Measurements from ENCODE around the gene RTP2. TPM values are rescaled to one million over a fixed set of nuclear protein-coding genes. Genes with fewer than 3 reads are reported as not detected.

The RTP2 gene
- total RNA-seq, 1 experiment from 2014 or later: not detected

GRCh38 chr3:187686621-187687273 lies 15.6 kb downstream of the RTP2 start:
- H4K20me1 ChIP-seq (ENCODE audit: low read length): no peaks in the 10 kb centered on the region
- no peak overlapping the region for H2AFZ ChIP-seq (ENCODE audit: low read length)
- H3F3A ChIP-seq (ENCODE audit: low read length, unreplicated experiment): no peaks in the 10 kb centered on the region
- CTCF ChIA-PET: no interaction called here
- intact Hi-C loops (cut with micrococcal nuclease): no loop called here
- H3K36me3 ChIP-seq (ENCODE audit: low read depth, low read length): no peaks in the 10 kb centered on the region
- DNase-seq: no peak
- peaks cover 52% of the 10 kb centered on the region for H3K27me3 ChIP-seq (ENCODE audit: low read length)
- BruUV-seq (replicated peaks): no TSS peak
- no peak overlapping the region for H3K9ac ChIP-seq (ENCODE audit: low read length)
- no peak for ATAC-seq
- H3K4me3 ChIP-seq (ENCODE audit: low read length): no peak overlapping the region
- TF ChIP-seq CTCF (conservative IDR thresholded peaks at IDR 0.05; ENCODE audit: low read depth, low read length): no peak
- no peak for TF ChIP-seq EZH2phosphoT487 (IDR thresholded peaks at IDR 0.05; ENCODE audit: borderline replicate concordance, low read length)
- TF ChIP-seq EZH2 (IDR thresholded peaks at IDR 0.05; ENCODE audit: low read length, unreplicated experiment): no peak
- H3K79me2 ChIP-seq (ENCODE audit: low read length): no peaks in the 10 kb centered on the region
- no peak overlapping the region for H3K4me2 ChIP-seq (ENCODE audit: low read length)
- H3K4me1 ChIP-seq (ENCODE audit: insufficient read depth, low read length): no peaks in the 10 kb centered on the region
- H3K9me2 ChIP-seq (replicated peaks; ENCODE audit: low read length): no peaks in the 10 kb centered on the region
- H3K9me3 ChIP-seq (ENCODE audit: low read length): peaks cover 3% of the 10 kb centered on the region; the same call in 1 of the 2 replicates
- POLR2A ChIA-PET (ENCODE audit: unreplicated experiment): no interaction called here
- H3K27ac ChIP-seq (ENCODE audit: low read length): no peak overlapping the region

GRCh38 chr3:187685948-187686347 lies 16.4 kb downstream of the RTP2 start:
- ChIA-PET CTCF (no interaction called here), POLR2A (ENCODE audit: unreplicated experiment) (no interaction called here)
- Histone ChIP-seq H3F3A (ENCODE audit: low read length, unreplicated experiment) (no peaks in the 10 kb centered on the region), H3K4me1 (ENCODE audit: insufficient read depth, low read length) (no peaks in the 10 kb centered on the region), H2AFZ (ENCODE audit: low read length) (no peak overlapping the region), H3K4me2 (ENCODE audit: low read length) (no peak overlapping the region), H3K27ac (ENCODE audit: low read length) (no peak overlapping the region), H3K27me3 (ENCODE audit: low read length) (peaks cover 52% of the 10 kb centered on the region), H3K9me3 (ENCODE audit: low read length) (peaks cover 3% of the 10 kb centered on the region; the same call in 1 of the 2 replicates), H3K9me2 (replicated peaks; ENCODE audit: low read length) (no peaks in the 10 kb centered on the region), H4K20me1 (ENCODE audit: low read length) (no peaks in the 10 kb centered on the region), H3K4me3 (ENCODE audit: low read length) (no peak overlapping the region), H3K9ac (ENCODE audit: low read length) (no peak overlapping the region), H3K36me3 (ENCODE audit: low read depth, low read length) (no peaks in the 10 kb centered on the region), H3K79me2 (ENCODE audit: low read length) (no peaks in the 10 kb centered on the region)
- intact Hi-C loops (cut with micrococcal nuclease): no loop called here
- TF ChIP-seq EZH2 (IDR thresholded peaks at IDR 0.05; ENCODE audit: low read length, unreplicated experiment) (no peak), CTCF (conservative IDR thresholded peaks at IDR 0.05; ENCODE audit: low read depth, low read length) (no peak), EZH2phosphoT487 (IDR thresholded peaks at IDR 0.05; ENCODE audit: borderline replicate concordance, low read length) (no peak)
- ATAC-seq: no peak
- no peak for DNase-seq
- BruUV-seq (replicated peaks): no TSS peak

GRCh38 chr3:187684880-187685279 lies 17.5 kb downstream of the RTP2 start:
- H3K9ac ChIP-seq (ENCODE audit: low read length): no peak overlapping the region
- ChIA-PET CTCF (no interaction called here), POLR2A (ENCODE audit: unreplicated experiment) (no interaction called here)
- H3K27me3 ChIP-seq (ENCODE audit: low read length): peaks cover 42% of the 10 kb centered on the region
- DNase-seq: peak; percentile 10
- H3K27ac ChIP-seq (ENCODE audit: low read length): no peak overlapping the region
- intact Hi-C loops (cut with micrococcal nuclease): no loop called here
- H3K79me2 ChIP-seq (ENCODE audit: low read length): no peaks in the 10 kb centered on the region
- no peaks in the 10 kb centered on the region for H3K36me3 ChIP-seq (ENCODE audit: low read depth, low read length)
- no peaks in the 10 kb centered on the region for H3K9me2 ChIP-seq (replicated peaks; ENCODE audit: low read length)
- no peak for ATAC-seq
- H3F3A ChIP-seq (ENCODE audit: low read length, unreplicated experiment): no peaks in the 10 kb centered on the region
- no peak overlapping the region for H3K4me3 ChIP-seq (ENCODE audit: low read length)
- H4K20me1 ChIP-seq (ENCODE audit: low read length): no peaks in the 10 kb centered on the region
- H2AFZ ChIP-seq (ENCODE audit: low read length): no peak overlapping the region
- H3K4me2 ChIP-seq (ENCODE audit: low read length): no peak overlapping the region
- TF ChIP-seq EZH2phosphoT487 (IDR thresholded peaks at IDR 0.05; ENCODE audit: borderline replicate concordance, low read length) (no peak), CTCF (conservative IDR thresholded peaks at IDR 0.05; ENCODE audit: low read depth, low read length) (no peak), EZH2 (IDR thresholded peaks at IDR 0.05; ENCODE audit: low read length, unreplicated experiment) (no peak)
- H3K9me3 ChIP-seq (ENCODE audit: low read length): peaks cover 3% of the 10 kb centered on the region; the same call in 1 of the 2 replicates
- BruUV-seq (replicated peaks): no TSS peak
- no peaks in the 10 kb centered on the region for H3K4me1 ChIP-seq (ENCODE audit: insufficient read depth, low read length)

All from PC-3 (cell line).